Endothelial cell of umbilical vein (primary cell): ENCODE results near the gene ARG1.

ENCODE experiments used
- CTCF ChIP-seq, 2 donors: IDR thresholded peaks; 1 replicate in 1 of 2; 2 replicates in 1 of 2; pipeline ENCODE4 v1.5.1; 2011; ENCODE audit warnings: low read length in 2 of 2, mild to moderate bottlenecking in 2 of 2, moderate library complexity in 2 of 2, control low read depth in 1 of 2, inconsistent platforms in 1 of 2, low read depth in 1 of 2; ENCODE audit not compliant: insufficient read depth in 1 of 2; ENCODE audit errors: extremely low read depth in 1 of 2
- EZH2 ChIP-seq: IDR thresholded peaks from 2 replicates; pipeline ENCODE4 v1.6.1; 2012; ENCODE audit warnings: borderline replicate concordance, low read depth, mild to moderate bottlenecking, moderate library complexity, low read length, inconsistent platforms; ENCODE audit not compliant: severe bottlenecking
- MAX ChIP-seq: IDR thresholded peaks from 2 replicates; pipeline ENCODE4 v1.6.1; 2011; ENCODE audit not compliant: insufficient read depth, insufficient read length
- POLR2A ChIP-seq: IDR thresholded peaks from 2 replicates; pipeline ENCODE4 v1.6.1; 2012; ENCODE audit warnings: low read depth, mild to moderate bottlenecking, control low read depth, low read length

- TF ChIP-seq EZH2: no peak
- no peak for TF ChIP-seq CTCF (IDR thresholded peaks at IDR 0.05; ENCODE audit: extremely low read depth in 1 of 2, insufficient read depth in 1 of 2, low read depth in 1 of 2, low read length in 2 of 2)
- TF ChIP-seq POLR2A: no peak
- no peak for TF ChIP-seq MAX
Observed at GRCh38 chr6:131574133-131574532, 1.1 kb downstream of the ARG1 start.
